ENCODE measurements around the gene PGS1. TPM values are rescaled to one million over a fixed set of nuclear protein-coding genes. Genes with fewer than 3 reads are reported as not detected.

Gene PGS1
- total and polyA plus RNA-seq, 8 donors: 11.2 to 22.7 (median 14.8) TPM

- ATAC-seq: no peak
- Histone ChIP-seq H3K36me3 (peaks cover 0 to 2% (median 0%) of the 10 kb centered on the region in 3 donors), H3K4me3 (no peak overlapping the region), H3K9me3 (no peaks in the 10 kb centered on the region), H3K27me3 (no peaks in the 10 kb centered on the region), H3K27ac (peak overlapping the region in 1 of 4 donors; percentile 78), H3K4me1 (peaks cover 0 to 11% (median 3%) of the 10 kb centered on the region in 3 donors)
- TF ChIP-seq CTCF (IDR thresholded peaks at IDR 0.05): no peak
- WGBS, 2 donors: 87 to 88% methylated on average over 34 of the region's 34 CpGs
- intact Hi-C loops (cut with DNase I): loop anchor here in 1 of 3 donors (5.0 kb wide), 1 partner anchor 52 kb away; the partner anchor contains the start of gene SOCS3
- no peak for FAIRE-seq
- peak in 1 of 6 donors; percentile 45 for DNase-seq
Measured at GRCh38 chr17:78414178-78415162, 36.0 kb downstream of the PGS1 start.

DNA sequence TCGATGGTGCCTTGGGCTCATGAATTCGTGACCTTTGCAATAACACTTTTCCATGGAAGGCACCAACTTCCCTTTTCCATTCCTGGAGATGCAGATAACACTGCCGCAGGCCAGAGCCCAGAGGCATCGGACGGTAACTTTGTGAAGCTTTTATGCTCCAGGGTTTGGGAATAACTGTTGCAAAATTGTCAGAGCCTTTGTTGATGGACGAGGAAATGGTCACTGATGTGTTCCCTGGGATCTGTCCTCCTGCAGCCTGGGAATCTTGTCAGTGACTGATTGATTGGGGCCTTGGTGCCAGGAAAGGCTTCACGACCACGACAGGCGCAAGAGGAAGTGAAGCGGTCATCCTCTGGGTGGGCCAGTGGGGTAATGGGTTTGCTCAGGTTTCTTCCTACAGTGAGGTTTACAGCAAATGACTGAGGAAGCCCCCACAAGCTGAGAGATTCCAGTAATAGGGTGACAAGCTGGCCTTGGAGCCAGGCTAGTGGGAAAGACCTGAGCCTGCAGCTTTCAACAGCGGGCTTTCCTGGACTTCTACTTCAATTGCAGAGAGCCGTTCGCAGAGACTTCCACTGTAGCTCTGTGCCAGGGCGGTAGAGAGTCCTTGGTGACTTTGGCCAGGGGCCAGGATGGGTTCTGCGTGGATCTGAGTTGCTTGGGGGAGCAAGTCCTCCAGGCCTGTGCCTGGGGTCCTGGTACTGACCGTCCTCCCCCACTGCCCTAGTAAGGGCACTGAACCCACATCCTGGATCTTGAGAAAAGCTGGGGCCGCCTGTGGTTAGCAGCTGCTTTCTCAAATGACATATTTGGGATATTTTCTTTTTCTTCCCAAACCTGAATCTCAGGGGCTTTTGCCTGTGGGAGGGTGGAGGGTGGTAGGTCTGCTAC, 37.6 kb downstream of the PGS1 start:
- Histone ChIP-seq H3K36me3 (peaks cover 0 to 7% (median 6%) of the 10 kb centered on the region in 3 donors), H3K4me3 (no peak overlapping the region), H3K4me1 (peaks cover 0 to 11% (median 0%) of the 10 kb centered on the region in 3 donors), H3K27me3 (no peaks in the 10 kb centered on the region), H3K27ac (peak overlapping the region in 2 of 4 donors; percentile 70 to 78), H3K9me3 (no peaks in the 10 kb centered on the region)
- DNase-seq (peak in 1 of 6 donors; percentile 61), FAIRE-seq (no peak), ATAC-seq (peak in 2 of 4 donors; percentile 2 to 7)
- no peak for TF ChIP-seq CTCF (IDR thresholded peaks at IDR 0.05)
- 60 to 64% methylated on average over 17 of the region's 17 CpGs for WGBS, 2 donors
- intact Hi-C loops (cut with DNase I): loop anchor here in 1 of 3 donors (5.0 kb wide), 1 partner anchor 54 kb away; the partner anchor contains the start of gene SOCS3

- Histone ChIP-seq H3K4me3 (no peak overlapping the region), H3K36me3 (peaks cover 0 to 7% (median 6%) of the 10 kb centered on the region in 3 donors), H3K4me1 (peaks cover 0 to 11% (median 0%) of the 10 kb centered on the region in 3 donors), H3K27me3 (no peaks in the 10 kb centered on the region), H3K27ac (peak overlapping the region in 2 of 4 donors; percentile 70 to 78), H3K9me3 (no peaks in the 10 kb centered on the region)
- intact Hi-C loops (cut with DNase I): loop anchor here in 1 of 3 donors (5.0 kb wide), 1 partner anchor 55 kb away; the partner anchor contains the start of gene SOCS3
- DNase-seq (no peak), FAIRE-seq (no peak), ATAC-seq (peak in 3 of 4 donors; percentile 39 to 61 (median 60))
- no peak for TF ChIP-seq CTCF (IDR thresholded peaks at IDR 0.05)
- 86 to 88% methylated on average over 15 of the region's 15 CpGs for WGBS, 2 donors
Measured at GRCh38 chr17:78416791-78417530, 38.5 kb downstream of the PGS1 start.

DNA sequence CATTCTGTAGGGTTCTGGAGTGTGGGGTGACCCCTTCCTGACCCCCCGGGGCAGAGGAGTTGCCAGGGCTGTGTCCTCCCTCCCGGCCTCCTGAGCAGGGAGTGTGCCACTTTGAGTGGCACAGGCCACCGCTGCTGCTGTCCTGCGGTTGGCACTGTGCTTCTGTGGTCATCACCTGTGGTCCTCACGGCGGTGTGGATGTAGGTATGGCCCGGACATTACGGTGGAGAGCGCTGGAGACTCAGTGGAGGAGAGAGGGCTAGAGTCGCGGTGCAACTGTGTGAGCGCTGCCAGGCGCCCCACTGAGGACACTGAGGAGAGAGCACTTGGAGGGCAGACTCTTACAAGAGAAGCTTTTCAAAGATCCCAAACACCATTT, 39.1 kb downstream of the PGS1 start:
- WGBS, 2 donors: 93 to 95% methylated on average over 13 of the region's 13 CpGs
- H3K4me1 ChIP-seq: peaks cover 0 to 11% (median 0%) of the 10 kb centered on the region in 3 donors
- H3K27me3 ChIP-seq: no peaks in the 10 kb centered on the region
- ATAC-seq: no peak
- H3K4me3 ChIP-seq: no peak overlapping the region
- TF ChIP-seq CTCF (IDR thresholded peaks at IDR 0.05): no peak
- FAIRE-seq: no peak
- H3K36me3 ChIP-seq: peaks cover 0 to 7% (median 6%) of the 10 kb centered on the region in 3 donors
- peak in 1 of 6 donors; percentile 44 for DNase-seq
- peak overlapping the region in 2 of 4 donors; percentile 70 to 78 for H3K27ac ChIP-seq
- intact Hi-C loops (cut with DNase I): loop anchor here in 1 of 3 donors (5.0 kb wide), 1 partner anchor 55 kb away; the partner anchor contains the start of gene SOCS3
- H3K9me3 ChIP-seq: no peaks in the 10 kb centered on the region

Data from pancreas (tissue), 10 donors.